WTC11 (cell line): Measurements from ENCODE around the gene RCN1. TPM values are rescaled to one million over a fixed set of nuclear protein-coding genes. Genes with fewer than 3 reads are reported as not detected.

ENCODE experiments used
- ATAC-seq: fragments of 200-7000 bp; cut with Tn5 transposase; 2 replicates; pipeline ENCODE4 v1.10.0; 2021; ENCODE audit warnings: mild to moderate bottlenecking, moderate library complexity
- CTCF ChIA-PET: fragments of 300-600 bp; sonication (Branson Sonifier 250); formaldehyde crosslinking; loops from one replicate; lab custom pipeline; 2021; ENCODE audit warnings: antibody characterized with exemption; lab: Charles Lee
- POLR2A ChIA-PET: fragments of 350-600 bp; sonication (Branson Sonifier 250); formaldehyde crosslinking; loops from one replicate; lab custom pipeline; 2021; ENCODE audit warnings: antibody characterized with exemption; lab: Charles Lee
- DNase-seq: peaks from one replicate; pipeline ENCODE4 v3.0.0; 2021; ENCODE audit warnings: low spot score
- H3K27ac Mint-ChIP-seq: 2 replicates; pipeline ENCODE4 v1.8.0; 2021; ENCODE audit warnings: mixed read lengths
- H3K27me3 Mint-ChIP-seq: 2 replicates; pipeline ENCODE4 v1.8.0; 2021; ENCODE audit warnings: low read depth, mild to moderate bottlenecking, moderate library complexity, mixed read lengths
- H3K36me3 Mint-ChIP-seq: 2 replicates; pipeline ENCODE4 v1.8.0; 2021; ENCODE audit warnings: mixed read lengths
- H3K4me1 Mint-ChIP-seq: 2 replicates; pipeline ENCODE4 v1.8.0; 2022; ENCODE audit warnings: mixed read lengths
- H3K4me3 Mint-ChIP-seq: 2 replicates; pipeline ENCODE4 v1.8.0; 2021; ENCODE audit warnings: mild to moderate bottlenecking, moderate library complexity, mixed read lengths
- H3K9me3 Mint-ChIP-seq: 2 replicates; pipeline ENCODE4 v1.8.0; 2021; ENCODE audit warnings: mixed read lengths
- CBFB ChIP-seq: sonication (generic); formaldehyde crosslinking; IDR thresholded peaks from 2 replicates; pipeline ENCODE4 v1.8.1; 2022; ENCODE audit warnings: mild to moderate bottlenecking, low read depth, missing genetic modification reagents
- ESRRA ChIP-seq: sonication (generic); formaldehyde crosslinking; IDR thresholded peaks from 2 replicates; pipeline ENCODE4 v1.8.1; 2022; ENCODE audit warnings: mild to moderate bottlenecking, missing genetic modification reagents, borderline replicate concordance
- ETV6 ChIP-seq: sonication (generic); formaldehyde crosslinking; IDR thresholded peaks from 2 replicates; pipeline ENCODE4 v1.8.1; 2022; ENCODE audit warnings: mild to moderate bottlenecking, missing genetic modification reagents
- FOXJ3 ChIP-seq: sonication (generic); formaldehyde crosslinking; IDR thresholded peaks from 2 replicates; pipeline ENCODE4 v1.9.0; 2021; ENCODE audit warnings: missing genetic modification reagents, mild to moderate bottlenecking, borderline replicate concordance
- GABPB1 ChIP-seq: sonication (generic); formaldehyde crosslinking; IDR thresholded peaks from 2 replicates; pipeline ENCODE4 v1.8.1; 2023; ENCODE audit warnings: mild to moderate bottlenecking, missing genetic modification reagents
- GTF2I ChIP-seq: fragments of 250-450 bp; sonication (Bioruptor Pico); conservative IDR thresholded peaks from 2 replicates; pipeline ENCODE4 v1.4.0; 2021; ENCODE audit warnings: mild to moderate bottlenecking
- JAZF1 ChIP-seq: fragments of 250-450 bp; sonication (Bioruptor Pico); IDR thresholded peaks from 2 replicates; pipeline ENCODE4 v1.9.0; 2021; ENCODE audit warnings: moderate library complexity, mild to moderate bottlenecking, inconsistent platforms
- MYBL2 ChIP-seq: sonication (generic); formaldehyde crosslinking; IDR thresholded peaks from 2 replicates; pipeline ENCODE4 v1.8.1; 2023; ENCODE audit warnings: mild to moderate bottlenecking, moderate library complexity, missing genetic modification reagents
- NFATC4 ChIP-seq: fragments of 250-450 bp; sonication (Bioruptor Pico); IDR thresholded peaks from 2 replicates; pipeline ENCODE4 v1.9.0; 2021; ENCODE audit warnings: mild to moderate bottlenecking
- NFE2L1 ChIP-seq: sonication (generic); formaldehyde crosslinking; IDR thresholded peaks from 2 replicates; pipeline ENCODE4 v1.8.1; 2023; ENCODE audit warnings: missing genetic modification reagents
- NR2C2 ChIP-seq: sonication (generic); formaldehyde crosslinking; IDR thresholded peaks from 2 replicates; pipeline ENCODE4 v1.8.0; 2022; ENCODE audit warnings: mild to moderate bottlenecking, missing genetic modification reagents
- NR3C1 ChIP-seq: sonication (generic); formaldehyde crosslinking; conservative IDR thresholded peaks from 2 replicates; pipeline ENCODE4 v1.8.1; 2023; ENCODE audit warnings: low read depth, mild to moderate bottlenecking, missing genetic modification reagents
- SMAD4 ChIP-seq: sonication (generic); formaldehyde crosslinking; IDR thresholded peaks from 2 replicates; pipeline ENCODE4 v1.8.0; 2022; ENCODE audit warnings: mild to moderate bottlenecking, missing genetic modification reagents
- SP1 ChIP-seq: sonication (generic); formaldehyde crosslinking; conservative IDR thresholded peaks from 2 replicates; pipeline ENCODE4 v1.8.1; 2022; ENCODE audit warnings: missing genetic modification reagents
- ZBTB21 ChIP-seq: sonication (generic); formaldehyde crosslinking; IDR thresholded peaks from 2 replicates; pipeline ENCODE4 v1.8.1; 2023; ENCODE audit warnings: mild to moderate bottlenecking, missing genetic modification reagents, borderline replicate concordance
- ZNF219 ChIP-seq: sonication (generic); formaldehyde crosslinking; IDR thresholded peaks from 2 replicates; pipeline ENCODE4 v1.8.0; 2023; ENCODE audit warnings: missing genetic modification reagents, mild to moderate bottlenecking, borderline replicate concordance
- ZNF396 ChIP-seq: fragments of 250-450 bp; sonication (Bioruptor Pico); IDR thresholded peaks from 2 replicates; pipeline ENCODE4 v1.8.0; 2021; ENCODE audit warnings: mild to moderate bottlenecking, moderate library complexity, borderline replicate concordance
- total RNA-seq: library from RNA; stranded (reverse); gene quantifications from 3 replicates; pipeline ENCODE4 v1.2.3, GENCODE V29; 2021
- TF ChIP-seq, protein P1 (sequence below): sonication (generic); formaldehyde crosslinking; conservative IDR thresholded peaks from 2 replicates; pipeline ENCODE4 v1.8.1; 2022; ENCODE audit warnings: mild to moderate bottlenecking, missing genetic modification reagents
- TF ChIP-seq, protein P2 (sequence below): fragments of 250-450 bp; sonication (Bioruptor Pico); IDR thresholded peaks from 2 replicates; pipeline ENCODE4 v1.9.0; 2021; ENCODE audit warnings: mild to moderate bottlenecking
- TF ChIP-seq, protein P3 (sequence below): sonication (generic); formaldehyde crosslinking; IDR thresholded peaks from 2 replicates; pipeline ENCODE4 v1.8.1; 2022; ENCODE audit warnings: low read depth, missing genetic modification reagents, borderline replicate concordance
- TF ChIP-seq, protein P4 (sequence below): sonication (generic); formaldehyde crosslinking; conservative IDR thresholded peaks from 2 replicates; pipeline ENCODE4 v1.8.1; 2023; ENCODE audit warnings: mild to moderate bottlenecking, low read depth, missing genetic modification reagents, moderate library complexity
- TF ChIP-seq, protein P5 (sequence below): sonication (generic); formaldehyde crosslinking; IDR thresholded peaks from 2 replicates; pipeline ENCODE4 v1.8.1; 2023; ENCODE audit warnings: mild to moderate bottlenecking, missing genetic modification reagents, borderline replicate concordance
- TF ChIP-seq, protein P6 (sequence below): sonication (generic); formaldehyde crosslinking; IDR thresholded peaks from 2 replicates; pipeline ENCODE4 v1.8.0; 2022; ENCODE audit warnings: mild to moderate bottlenecking, missing genetic modification reagents
- TF ChIP-seq, protein P7 (sequence below): sonication (generic); formaldehyde crosslinking; IDR thresholded peaks from 2 replicates; pipeline ENCODE4 v1.8.1; 2023; ENCODE audit warnings: mild to moderate bottlenecking, moderate library complexity, missing genetic modification reagents

Gene RCN1
- total RNA-seq, 1 experiment from 2014 or later = 96.2 TPM

DNA sequence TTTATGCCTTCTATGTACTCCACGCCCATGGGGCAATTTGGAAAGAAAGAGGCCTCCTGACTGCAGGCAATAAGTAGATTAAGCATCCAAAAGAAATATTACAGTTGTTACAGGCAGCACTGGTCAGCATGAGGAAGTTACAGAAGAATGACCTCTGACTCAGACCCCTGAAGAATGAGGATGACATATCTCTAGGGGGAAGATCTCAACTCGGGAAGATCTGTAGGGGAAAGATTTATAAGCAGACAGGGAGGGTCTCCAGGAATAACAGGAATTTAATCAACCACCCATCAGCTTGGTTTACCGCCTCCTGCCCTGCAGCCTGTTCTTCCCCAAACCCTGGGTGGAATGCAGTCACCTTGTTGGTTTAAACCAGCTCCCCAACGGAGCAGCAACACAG, 58.0 kb downstream of the RCN1 start:
- H3K4me3 Mint-ChIP-seq = no peak overlapping the region
- no peak for ATAC-seq
- TF ChIP-seq SMAD4 (CRISPR knock-in tag) (no peak), MYBL2 (CRISPR knock-in tag) (no peak), ZBTB21 (CRISPR knock-in tag) (no peak), SP1 (CRISPR knock-in tag) (no peak), GTF2I (CRISPR knock-in tag) (no peak)
- TF ChIP-seq, protein P1, sequence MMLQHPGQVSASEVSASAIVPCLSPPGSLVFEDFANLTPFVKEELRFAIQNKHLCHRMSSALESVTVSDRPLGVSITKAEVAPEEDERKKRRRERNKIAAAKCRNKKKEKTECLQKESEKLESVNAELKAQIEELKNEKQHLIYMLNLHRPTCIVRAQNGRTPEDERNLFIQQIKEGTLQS (CRISPR knock-in tag) = no peak
- TF ChIP-seq, protein P2, sequence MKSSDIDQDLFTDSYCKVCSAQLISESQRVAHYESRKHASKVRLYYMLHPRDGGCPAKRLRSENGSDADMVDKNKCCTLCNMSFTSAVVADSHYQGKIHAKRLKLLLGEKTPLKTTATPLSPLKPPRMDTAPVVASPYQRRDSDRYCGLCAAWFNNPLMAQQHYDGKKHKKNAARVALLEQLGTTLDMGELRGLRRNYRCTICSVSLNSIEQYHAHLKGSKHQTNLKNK (CRISPR knock-in tag) = no peak
- TF ChIP-seq, protein P3, sequence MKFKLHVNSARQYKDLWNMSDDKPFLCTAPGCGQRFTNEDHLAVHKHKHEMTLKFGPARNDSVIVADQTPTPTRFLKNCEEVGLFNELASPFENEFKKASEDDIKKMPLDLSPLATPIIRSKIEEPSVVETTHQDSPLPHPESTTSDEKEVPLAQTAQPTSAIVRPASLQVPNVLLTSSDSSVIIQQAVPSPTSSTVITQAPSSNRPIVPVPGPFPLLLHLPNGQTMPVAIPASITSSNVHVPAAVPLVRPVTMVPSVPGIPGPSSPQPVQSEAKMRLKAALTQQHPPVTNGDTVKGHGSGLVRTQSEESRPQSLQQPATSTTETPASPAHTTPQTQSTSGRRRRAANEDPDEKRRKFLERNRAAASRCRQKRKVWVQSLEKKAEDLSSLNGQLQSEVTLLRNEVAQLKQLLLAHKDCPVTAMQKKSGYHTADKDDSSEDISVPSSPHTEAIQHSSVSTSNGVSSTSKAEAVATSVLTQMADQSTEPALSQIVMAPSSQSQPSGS (CRISPR knock-in tag) = no peak
- H3K9me3 Mint-ChIP-seq = peaks cover 17% of the 10 kb centered on the region
- DNase-seq = no peak
- peaks cover 3% of the 10 kb centered on the region for H3K4me1 Mint-ChIP-seq
- no peaks in the 10 kb centered on the region; the same call in 1 of the 2 replicates for H3K36me3 Mint-ChIP-seq
- H3K27me3 Mint-ChIP-seq = no peaks in the 10 kb centered on the region; the same call in none of the 2 replicates
- POLR2A ChIA-PET = no interaction called here
- CTCF ChIA-PET = no interaction called here
- H3K27ac Mint-ChIP-seq = no peak overlapping the region

DNA sequence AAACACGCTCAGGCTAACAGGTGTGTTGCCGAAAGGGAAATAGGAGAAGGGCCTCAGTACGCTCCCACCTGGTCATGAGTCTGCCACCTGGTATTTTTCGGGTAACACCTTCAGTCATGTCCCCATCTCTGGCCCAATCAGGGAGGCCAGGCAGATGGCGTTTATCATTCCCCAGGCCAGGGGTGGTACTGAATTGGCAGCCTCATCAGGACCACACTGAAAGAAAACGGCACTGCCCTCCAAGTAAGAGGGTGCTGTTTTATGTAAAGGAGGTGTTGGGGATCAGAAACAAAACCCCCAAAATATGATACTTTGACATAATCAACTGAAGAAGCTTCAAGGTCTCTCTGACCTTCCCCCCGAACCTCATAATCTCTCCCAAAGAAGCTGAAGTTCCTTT, 58.9 kb downstream of the RCN1 start:
- DNase-seq = no peak
- CTCF ChIA-PET = interaction anchor here (1.0 kb wide), 1 partner anchor 143 kb away, joined by 3 read pairs; no protein-coding TSS in a partner anchor
- TF ChIP-seq GABPB1 (CRISPR knock-in tag) = no peak
- TF ChIP-seq, protein P4, sequence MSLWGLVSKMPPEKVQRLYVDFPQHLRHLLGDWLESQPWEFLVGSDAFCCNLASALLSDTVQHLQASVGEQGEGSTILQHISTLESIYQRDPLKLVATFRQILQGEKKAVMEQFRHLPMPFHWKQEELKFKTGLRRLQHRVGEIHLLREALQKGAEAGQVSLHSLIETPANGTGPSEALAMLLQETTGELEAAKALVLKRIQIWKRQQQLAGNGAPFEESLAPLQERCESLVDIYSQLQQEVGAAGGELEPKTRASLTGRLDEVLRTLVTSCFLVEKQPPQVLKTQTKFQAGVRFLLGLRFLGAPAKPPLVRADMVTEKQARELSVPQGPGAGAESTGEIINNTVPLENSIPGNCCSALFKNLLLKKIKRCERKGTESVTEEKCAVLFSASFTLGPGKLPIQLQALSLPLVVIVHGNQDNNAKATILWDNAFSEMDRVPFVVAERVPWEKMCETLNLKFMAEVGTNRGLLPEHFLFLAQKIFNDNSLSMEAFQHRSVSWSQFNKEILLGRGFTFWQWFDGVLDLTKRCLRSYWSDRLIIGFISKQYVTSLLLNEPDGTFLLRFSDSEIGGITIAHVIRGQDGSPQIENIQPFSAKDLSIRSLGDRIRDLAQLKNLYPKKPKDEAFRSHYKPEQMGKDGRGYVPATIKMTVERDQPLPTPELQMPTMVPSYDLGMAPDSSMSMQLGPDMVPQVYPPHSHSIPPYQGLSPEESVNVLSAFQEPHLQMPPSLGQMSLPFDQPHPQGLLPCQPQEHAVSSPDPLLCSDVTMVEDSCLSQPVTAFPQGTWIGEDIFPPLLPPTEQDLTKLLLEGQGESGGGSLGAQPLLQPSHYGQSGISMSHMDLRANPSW = no peak
- TF ChIP-seq NR2C2 (CRISPR knock-in tag) = no peak
- TF ChIP-seq, protein P5, sequence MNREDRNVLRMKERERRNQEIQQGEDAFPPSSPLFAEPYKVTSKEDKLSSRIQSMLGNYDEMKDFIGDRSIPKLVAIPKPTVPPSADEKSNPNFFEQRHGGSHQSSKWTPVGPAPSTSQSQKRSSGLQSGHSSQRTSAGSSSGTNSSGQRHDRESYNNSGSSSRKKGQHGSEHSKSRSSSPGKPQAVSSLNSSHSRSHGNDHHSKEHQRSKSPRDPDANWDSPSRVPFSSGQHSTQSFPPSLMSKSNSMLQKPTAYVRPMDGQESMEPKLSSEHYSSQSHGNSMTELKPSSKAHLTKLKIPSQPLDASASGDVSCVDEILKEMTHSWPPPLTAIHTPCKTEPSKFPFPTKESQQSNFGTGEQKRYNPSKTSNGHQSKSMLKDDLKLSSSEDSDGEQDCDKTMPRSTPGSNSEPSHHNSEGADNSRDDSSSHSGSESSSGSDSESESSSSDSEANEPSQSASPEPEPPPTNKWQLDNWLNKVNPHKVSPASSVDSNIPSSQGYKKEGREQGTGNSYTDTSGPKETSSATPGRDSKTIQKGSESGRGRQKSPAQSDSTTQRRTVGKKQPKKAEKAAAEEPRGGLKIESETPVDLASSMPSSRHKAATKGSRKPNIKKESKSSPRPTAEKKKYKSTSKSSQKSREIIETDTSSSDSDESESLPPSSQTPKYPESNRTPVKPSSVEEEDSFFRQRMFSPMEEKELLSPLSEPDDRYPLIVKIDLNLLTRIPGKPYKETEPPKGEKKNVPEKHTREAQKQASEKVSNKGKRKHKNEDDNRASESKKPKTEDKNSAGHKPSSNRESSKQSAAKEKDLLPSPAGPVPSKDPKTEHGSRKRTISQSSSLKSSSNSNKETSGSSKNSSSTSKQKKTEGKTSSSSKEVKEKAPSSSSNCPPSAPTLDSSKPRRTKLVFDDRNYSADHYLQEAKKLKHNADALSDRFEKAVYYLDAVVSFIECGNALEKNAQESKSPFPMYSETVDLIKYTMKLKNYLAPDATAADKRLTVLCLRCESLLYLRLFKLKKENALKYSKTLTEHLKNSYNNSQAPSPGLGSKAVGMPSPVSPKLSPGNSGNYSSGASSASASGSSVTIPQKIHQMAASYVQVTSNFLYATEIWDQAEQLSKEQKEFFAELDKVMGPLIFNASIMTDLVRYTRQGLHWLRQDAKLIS (CRISPR knock-in tag) = no peak
- TF ChIP-seq ZNF219 = no peak
- no peak for TF ChIP-seq ZNF396 (CRISPR knock-in tag)
- no peak for TF ChIP-seq JAZF1 (CRISPR knock-in tag)
- TF ChIP-seq NR3C1 = no peak
- no peak for TF ChIP-seq FOXJ3 (CRISPR knock-in tag)
- TF ChIP-seq ESRRA = no peak
- no peak for TF ChIP-seq NFATC4 (CRISPR knock-in tag)
- no peak for TF ChIP-seq CBFB (CRISPR knock-in tag)
- no peak for TF ChIP-seq NFE2L1 (CRISPR knock-in tag)
- TF ChIP-seq, protein P6, sequence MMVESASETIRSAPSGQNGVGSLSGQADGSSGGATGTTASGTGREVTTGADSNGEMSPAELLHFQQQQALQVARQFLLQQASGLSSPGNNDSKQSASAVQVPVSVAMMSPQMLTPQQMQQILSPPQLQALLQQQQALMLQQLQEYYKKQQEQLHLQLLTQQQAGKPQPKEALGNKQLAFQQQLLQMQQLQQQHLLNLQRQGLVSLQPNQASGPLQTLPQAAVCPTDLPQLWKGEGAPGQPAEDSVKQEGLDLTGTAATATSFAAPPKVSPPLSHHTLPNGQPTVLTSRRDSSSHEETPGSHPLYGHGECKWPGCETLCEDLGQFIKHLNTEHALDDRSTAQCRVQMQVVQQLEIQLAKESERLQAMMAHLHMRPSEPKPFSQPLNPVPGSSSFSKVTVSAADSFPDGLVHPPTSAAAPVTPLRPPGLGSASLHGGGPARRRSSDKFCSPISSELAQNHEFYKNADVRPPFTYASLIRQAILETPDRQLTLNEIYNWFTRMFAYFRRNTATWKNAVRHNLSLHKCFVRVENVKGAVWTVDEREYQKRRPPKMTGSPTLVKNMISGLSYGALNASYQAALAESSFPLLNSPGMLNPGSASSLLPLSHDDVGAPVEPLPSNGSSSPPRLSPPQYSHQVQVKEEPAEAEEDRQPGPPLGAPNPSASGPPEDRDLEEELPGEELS (CRISPR knock-in tag) = no peak
- TF ChIP-seq, protein P7, sequence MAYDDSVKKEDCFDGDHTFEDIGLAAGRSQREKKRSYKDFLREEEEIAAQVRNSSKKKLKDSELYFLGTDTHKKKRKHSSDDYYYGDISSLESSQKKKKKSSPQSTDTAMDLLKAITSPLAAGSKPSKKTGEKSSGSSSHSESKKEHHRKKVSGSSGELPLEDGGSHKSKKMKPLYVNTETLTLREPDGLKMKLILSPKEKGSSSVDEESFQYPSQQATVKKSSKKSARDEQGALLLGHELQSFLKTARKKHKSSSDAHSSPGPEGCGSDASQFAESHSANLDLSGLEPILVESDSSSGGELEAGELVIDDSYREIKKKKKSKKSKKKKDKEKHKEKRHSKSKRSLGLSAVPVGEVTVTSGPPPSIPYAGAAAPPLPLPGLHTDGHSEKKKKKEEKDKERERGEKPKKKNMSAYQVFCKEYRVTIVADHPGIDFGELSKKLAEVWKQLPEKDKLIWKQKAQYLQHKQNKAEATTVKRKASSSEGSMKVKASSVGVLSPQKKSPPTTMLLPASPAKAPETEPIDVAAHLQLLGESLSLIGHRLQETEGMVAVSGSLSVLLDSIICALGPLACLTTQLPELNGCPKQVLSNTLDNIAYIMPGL (CRISPR knock-in tag) = no peak
- TF ChIP-seq ETV6 (CRISPR knock-in tag) = no peak

More for the DNA sequence above, 58.9 kb downstream of the RCN1 start:
- ATAC-seq = no peak
- Mint-ChIP-seq H3K4me3 (no peak overlapping the region), H3K27ac (no peak overlapping the region), H3K4me1 (peaks cover 3% of the 10 kb centered on the region), H3K36me3 (no peaks in the 10 kb centered on the region; the same call in 1 of the 2 replicates), H3K9me3 (peaks cover 13% of the 10 kb centered on the region), H3K27me3 (no peaks in the 10 kb centered on the region; the same call in none of the 2 replicates)
- POLR2A ChIA-PET = no interaction called here
